ENCODE measurements around the gene HOXA7.

HOXA7 gene

DNA sequence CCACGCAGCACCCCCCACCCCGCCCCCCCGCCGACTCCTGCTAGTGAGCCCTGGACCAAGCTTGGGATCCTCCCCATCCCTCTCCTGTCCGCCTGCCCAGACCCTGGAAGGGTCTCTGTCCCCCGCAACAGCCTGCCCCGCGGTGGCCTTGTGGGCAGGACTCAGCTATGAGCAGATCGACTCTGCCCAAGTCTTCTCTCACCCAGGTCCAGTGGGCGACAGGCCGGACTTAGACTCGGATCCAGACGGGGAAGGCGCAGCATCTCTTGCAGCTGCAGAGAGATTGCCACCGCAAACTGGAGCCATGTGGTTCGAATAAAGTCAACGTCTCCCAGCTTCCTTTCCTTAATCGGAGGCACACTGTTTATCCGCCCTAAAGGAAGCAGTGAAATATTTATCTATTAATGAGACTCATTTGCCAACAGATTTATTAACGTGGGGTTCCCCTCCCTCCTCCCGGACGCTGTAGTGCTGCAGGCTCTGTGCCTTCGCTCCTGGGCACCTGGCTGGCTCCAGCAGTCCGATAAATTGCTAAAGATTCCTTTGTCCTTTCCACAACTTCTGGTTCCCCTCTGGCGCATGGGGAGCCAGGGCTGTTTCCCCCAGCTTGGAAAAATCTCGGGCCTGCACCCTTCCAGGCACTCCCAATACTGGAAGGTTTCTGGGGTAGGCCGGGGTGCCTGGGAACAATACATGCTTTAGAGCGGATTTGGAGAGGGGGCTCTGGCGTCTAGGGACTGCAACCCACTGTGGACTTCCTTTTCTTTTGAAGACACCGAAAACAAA lies 634 bp upstream of the HOXA7 start:
- peaks cover 100% of the 10 kb centered on the region for H3K27me3 ChIP-seq (ENCODE audit: control insufficient read depth, insufficient read depth, low read length, poor library complexity, severe bottlenecking)
- H3K36me3 ChIP-seq (ENCODE audit: control insufficient read depth, insufficient read depth, low read length), result no peaks in the 10 kb centered on the region
- no peak overlapping the region for H3K27ac ChIP-seq (ENCODE audit: insufficient read depth, low read depth, low read length, poor library complexity, severe bottlenecking)
- no peak overlapping the region for H3K4me3 ChIP-seq (ENCODE audit: insufficient read depth, low read depth, low read length)
- H3K4me1 ChIP-seq (ENCODE audit: control insufficient read depth, insufficient read depth, low read length), result no peaks in the 10 kb centered on the region
- H3K9me3 ChIP-seq (ENCODE audit: control insufficient read depth, low read length), result no peaks in the 10 kb centered on the region
- 39 to 44% methylated on average over 30 of the region's 30 CpGs for WGBS, 2 experiments

DNA sequence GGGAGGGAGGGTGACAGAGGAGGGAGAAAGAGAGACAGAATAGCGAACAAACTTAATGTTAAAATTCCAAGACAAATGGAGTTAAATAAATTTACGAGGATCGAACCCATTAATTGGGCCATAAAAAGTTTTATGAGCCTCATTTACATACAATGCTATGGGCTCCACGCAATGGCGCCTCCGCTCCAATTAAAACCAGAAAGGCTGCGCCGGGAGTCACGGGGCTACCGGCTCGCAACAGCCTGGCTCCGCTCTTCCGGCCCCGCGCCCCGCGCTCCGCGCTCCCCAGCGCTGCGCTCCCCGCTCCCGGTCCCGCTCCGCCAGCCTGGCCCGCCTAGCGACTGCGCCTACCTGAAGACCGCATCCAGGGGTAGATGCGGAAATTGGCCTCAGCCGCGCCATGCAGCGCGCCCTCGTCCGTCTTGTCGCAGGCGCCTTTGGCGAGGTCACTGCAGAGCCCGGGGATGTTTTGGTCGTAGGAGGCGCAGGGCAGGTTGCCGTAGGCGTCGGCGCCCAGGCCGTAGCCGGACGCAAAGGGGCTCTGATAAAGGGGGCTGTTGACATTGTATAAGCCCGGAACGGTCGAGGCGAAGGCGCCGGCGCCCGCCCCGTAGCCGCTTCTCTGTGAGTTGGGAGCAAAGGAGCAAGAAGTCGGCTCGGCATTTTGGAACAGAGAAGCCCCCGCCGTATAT lies 513 bp downstream of the HOXA7 start:
- 8 to 9% methylated on average over 63 of the region's 63 CpGs for WGBS, 2 experiments
- H3K4me1 ChIP-seq (ENCODE audit: control insufficient read depth, insufficient read depth, low read length), result peaks cover 5% of the 10 kb centered on the region
- peaks cover 100% of the 10 kb centered on the region for H3K27me3 ChIP-seq (ENCODE audit: control insufficient read depth, insufficient read depth, low read length, poor library complexity, severe bottlenecking)
- no peaks in the 10 kb centered on the region for H3K36me3 ChIP-seq (ENCODE audit: control insufficient read depth, insufficient read depth, low read length)
- no peak overlapping the region for H3K27ac ChIP-seq (ENCODE audit: insufficient read depth, low read depth, low read length, poor library complexity, severe bottlenecking)
- H3K4me3 ChIP-seq (ENCODE audit: insufficient read depth, low read depth, low read length), result no peak overlapping the region
- H3K9me3 ChIP-seq (ENCODE audit: control insufficient read depth, low read length), result no peaks in the 10 kb centered on the region

DNA sequence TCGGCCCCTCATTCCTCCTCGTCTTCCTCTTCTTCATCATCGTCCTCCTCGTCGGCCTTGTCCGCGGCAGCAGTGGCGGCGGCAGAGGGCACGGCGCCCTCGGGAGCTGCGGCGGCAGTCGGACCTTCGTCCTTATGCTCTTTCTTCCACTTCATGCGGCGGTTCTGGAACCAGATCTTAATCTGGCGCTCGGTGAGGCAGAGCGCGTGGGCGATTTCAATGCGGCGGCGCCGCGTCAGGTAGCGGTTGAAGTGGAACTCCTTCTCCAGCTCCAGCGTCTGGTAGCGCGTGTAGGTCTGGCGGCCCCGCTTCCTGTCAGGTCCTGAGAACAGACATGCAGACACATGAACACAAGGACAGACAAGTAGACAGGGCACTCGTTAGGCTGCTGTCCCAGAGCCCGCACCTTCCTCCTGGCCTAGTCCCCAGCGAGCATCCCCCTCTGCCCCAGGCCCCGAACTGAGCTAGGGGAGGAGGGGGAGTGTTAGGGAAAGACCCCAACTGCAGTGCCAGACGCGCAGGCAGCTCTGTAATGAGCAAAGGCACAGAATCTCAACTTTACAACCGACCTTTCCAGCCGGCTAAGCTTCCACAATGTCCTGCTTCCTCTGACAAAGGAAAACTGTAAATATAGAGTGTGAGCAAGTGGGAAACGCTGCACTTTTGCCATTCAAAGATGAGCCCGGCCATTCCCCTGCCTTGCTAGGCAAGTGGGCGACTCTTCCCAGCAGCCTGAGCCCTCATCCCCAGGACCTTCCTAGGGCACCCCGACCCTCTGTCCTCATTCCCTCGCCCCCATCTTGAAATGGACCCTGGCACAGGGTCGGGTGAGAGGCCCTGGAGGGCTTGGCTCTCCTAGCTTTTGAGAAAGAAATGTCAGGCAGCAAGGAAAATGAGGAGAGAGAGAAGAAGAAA lies 1.3 kb downstream of the HOXA7 start:
- no peaks in the 10 kb centered on the region for H3K36me3 ChIP-seq (ENCODE audit: control insufficient read depth, insufficient read depth, low read length)
- H3K27ac ChIP-seq (ENCODE audit: insufficient read depth, low read depth, low read length, poor library complexity, severe bottlenecking), result no peak overlapping the region
- H3K9me3 ChIP-seq (ENCODE audit: control insufficient read depth, low read length), result no peaks in the 10 kb centered on the region
- H3K27me3 ChIP-seq (ENCODE audit: control insufficient read depth, insufficient read depth, low read length, poor library complexity, severe bottlenecking), result peaks cover 100% of the 10 kb centered on the region
- WGBS, 2 experiments, result 15 to 16% methylated on average over 48 of the region's 48 CpGs
- peaks cover 5% of the 10 kb centered on the region for H3K4me1 ChIP-seq (ENCODE audit: control insufficient read depth, insufficient read depth, low read length)
- H3K4me3 ChIP-seq (ENCODE audit: insufficient read depth, low read depth, low read length), result no peak overlapping the region

DNA sequence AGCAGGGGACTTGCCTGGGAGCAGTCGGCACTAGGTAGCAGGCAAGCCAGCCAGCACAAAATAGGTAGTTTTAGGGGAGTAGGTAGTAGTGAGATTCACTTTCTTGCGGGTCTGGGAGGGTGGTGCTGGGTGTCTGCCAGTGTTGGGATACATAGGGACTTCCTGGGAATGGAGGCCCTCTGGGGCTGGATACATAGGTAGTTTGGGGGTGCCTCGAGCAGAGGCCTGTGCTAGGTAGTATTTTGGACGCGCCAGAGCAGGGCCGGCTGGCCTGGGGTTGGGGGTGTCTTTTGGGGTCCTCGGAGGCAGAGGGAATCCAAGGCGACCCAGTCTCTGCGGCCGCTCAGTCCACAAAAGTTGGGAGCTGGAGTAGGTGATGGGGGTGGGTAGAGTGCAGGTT lies 2.1 kb downstream of the HOXA7 start:
- H3K9me3 ChIP-seq (ENCODE audit: control insufficient read depth, low read length), result no peaks in the 10 kb centered on the region
- peaks cover 5% of the 10 kb centered on the region for H3K4me1 ChIP-seq (ENCODE audit: control insufficient read depth, insufficient read depth, low read length)
- H3K27me3 ChIP-seq (ENCODE audit: control insufficient read depth, insufficient read depth, low read length, poor library complexity, severe bottlenecking), result peaks cover 100% of the 10 kb centered on the region
- no peak overlapping the region for H3K27ac ChIP-seq (ENCODE audit: insufficient read depth, low read depth, low read length, poor library complexity, severe bottlenecking)
- H3K36me3 ChIP-seq (ENCODE audit: control insufficient read depth, insufficient read depth, low read length), result no peaks in the 10 kb centered on the region
- no peak overlapping the region for H3K4me3 ChIP-seq (ENCODE audit: insufficient read depth, low read depth, low read length)
- WGBS, 2 experiments, result 42 to 43% methylated on average over 10 of the region's 10 CpGs

DNA sequence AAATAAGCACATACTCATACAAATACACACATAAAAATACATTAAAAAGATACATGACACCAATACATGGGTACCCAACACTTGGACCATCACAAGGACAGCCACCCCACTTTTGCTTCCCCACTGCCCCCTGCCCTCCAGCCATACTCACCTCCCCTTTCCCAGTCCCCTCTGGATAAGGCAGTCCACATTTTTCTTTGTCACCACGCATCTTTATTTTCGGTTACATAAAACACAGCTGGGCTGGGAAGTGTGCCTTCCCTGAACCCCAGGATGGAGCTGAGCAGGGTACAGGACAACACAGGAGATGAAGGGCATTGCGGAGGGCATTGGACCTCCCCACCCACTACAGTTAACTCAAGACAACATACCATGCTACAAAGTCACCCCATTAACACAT lies 2.9 kb downstream of the HOXA7 start:
- Histone ChIP-seq H3K9me3 (ENCODE audit: control insufficient read depth, low read length) (no peaks in the 10 kb centered on the region), H3K27ac (ENCODE audit: insufficient read depth, low read depth, low read length, poor library complexity, severe bottlenecking) (no peak overlapping the region), H3K27me3 (ENCODE audit: control insufficient read depth, insufficient read depth, low read length, poor library complexity, severe bottlenecking) (peaks cover 100% of the 10 kb centered on the region), H3K4me1 (ENCODE audit: control insufficient read depth, insufficient read depth, low read length) (peaks cover 5% of the 10 kb centered on the region), H3K4me3 (ENCODE audit: insufficient read depth, low read depth, low read length) (no peak overlapping the region), H3K36me3 (ENCODE audit: control insufficient read depth, insufficient read depth, low read length) (no peaks in the 10 kb centered on the region)
- WGBS, 2 experiments, result 38 to 44% methylated on average over 3 of the region's 3 CpGs

DNA sequence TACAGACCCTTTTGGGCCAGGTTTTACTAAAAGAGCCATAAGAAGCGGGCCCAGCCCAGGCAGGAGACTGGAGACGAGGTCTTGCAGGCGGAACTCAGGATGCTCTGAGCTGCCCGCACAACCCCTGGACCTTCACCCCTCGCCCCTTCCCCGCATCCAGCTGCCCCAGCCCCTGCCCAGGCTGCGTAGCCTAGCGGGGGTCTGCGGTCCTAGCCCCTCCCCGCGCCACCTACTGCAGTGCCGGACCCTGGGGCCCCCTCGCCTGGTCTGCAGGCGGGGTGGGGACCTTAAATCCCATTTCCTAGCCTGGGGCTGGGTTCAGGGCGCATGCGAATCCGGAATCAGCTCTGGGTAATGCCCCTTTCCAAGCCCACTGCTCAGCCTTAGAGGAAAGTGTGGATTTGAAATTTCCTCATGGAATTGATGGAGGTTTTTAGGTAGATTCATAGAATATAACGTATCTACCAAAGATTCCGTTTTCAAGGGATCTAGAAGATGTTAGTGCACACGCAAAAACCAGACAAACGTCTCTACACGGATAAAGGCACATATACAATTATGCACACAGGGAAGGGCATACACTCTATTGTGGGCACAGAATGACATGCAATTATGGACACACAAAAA lies 3.5 kb downstream of the HOXA7 start:
- peaks cover 100% of the 10 kb centered on the region for H3K27me3 ChIP-seq (ENCODE audit: control insufficient read depth, insufficient read depth, low read length, poor library complexity, severe bottlenecking)
- no peak overlapping the region for H3K4me3 ChIP-seq (ENCODE audit: insufficient read depth, low read depth, low read length)
- H3K36me3 ChIP-seq (ENCODE audit: control insufficient read depth, insufficient read depth, low read length), result no peaks in the 10 kb centered on the region
- H3K9me3 ChIP-seq (ENCODE audit: control insufficient read depth, low read length), result no peaks in the 10 kb centered on the region
- WGBS, 2 experiments, result 21 to 26% methylated on average over 22 of the region's 22 CpGs
- no peak overlapping the region for H3K27ac ChIP-seq (ENCODE audit: insufficient read depth, low read depth, low read length, poor library complexity, severe bottlenecking)
- peaks cover 5% of the 10 kb centered on the region for H3K4me1 ChIP-seq (ENCODE audit: control insufficient read depth, insufficient read depth, low read length)

DNA sequence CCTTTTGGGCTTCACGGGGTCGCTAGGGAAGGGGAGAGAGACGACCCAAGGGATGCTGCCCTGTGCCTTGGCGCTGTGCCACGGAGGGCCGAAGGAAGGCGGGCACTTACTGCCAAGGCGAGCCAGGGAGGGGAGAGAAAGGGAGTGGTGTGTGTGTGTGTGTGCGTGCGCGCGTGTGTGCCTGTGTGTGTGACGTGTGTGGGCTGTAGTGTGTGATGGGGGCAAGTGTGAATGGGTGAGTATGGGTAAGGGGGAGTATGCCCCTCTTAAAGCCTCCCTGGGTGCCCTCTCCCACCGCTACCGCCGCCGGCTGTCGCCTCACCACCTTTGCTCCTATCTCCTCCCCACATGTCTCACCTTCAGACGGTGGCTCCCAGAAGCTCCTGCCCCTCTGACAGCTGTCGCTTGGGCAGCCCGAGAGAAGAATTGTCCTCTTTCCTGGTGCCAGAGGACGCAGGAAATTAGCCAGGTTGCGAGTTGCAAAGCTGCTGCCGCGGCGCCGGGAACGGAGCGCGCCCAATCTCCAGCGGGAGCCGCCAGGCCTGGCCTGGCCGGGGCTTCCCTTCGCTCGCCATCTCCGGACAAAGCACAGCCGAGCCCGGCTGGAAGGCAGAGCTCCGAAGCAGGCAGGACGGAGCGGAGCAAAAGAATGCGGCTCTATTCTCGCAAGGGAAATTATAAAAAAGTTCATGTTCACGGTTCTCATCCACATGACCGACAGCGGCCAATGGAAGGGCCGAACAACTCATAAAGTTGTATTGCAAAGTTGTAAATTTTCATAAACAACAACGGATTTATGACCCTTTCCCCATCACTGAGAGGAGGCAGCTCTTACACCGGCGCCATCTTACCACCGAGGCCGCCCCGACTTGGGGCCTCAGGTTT lies 4.3 kb downstream of the HOXA7 start, which contains the start of gene HOXA3:
HOXA3 (minus strand) TSS at position 653 of the 885 bp plus-strand sequence. CDS start 41,943 bp downstream, outside the sequence.
- 9% methylated on average over 53 of the region's 53 CpGs for WGBS, 2 experiments

DNA sequence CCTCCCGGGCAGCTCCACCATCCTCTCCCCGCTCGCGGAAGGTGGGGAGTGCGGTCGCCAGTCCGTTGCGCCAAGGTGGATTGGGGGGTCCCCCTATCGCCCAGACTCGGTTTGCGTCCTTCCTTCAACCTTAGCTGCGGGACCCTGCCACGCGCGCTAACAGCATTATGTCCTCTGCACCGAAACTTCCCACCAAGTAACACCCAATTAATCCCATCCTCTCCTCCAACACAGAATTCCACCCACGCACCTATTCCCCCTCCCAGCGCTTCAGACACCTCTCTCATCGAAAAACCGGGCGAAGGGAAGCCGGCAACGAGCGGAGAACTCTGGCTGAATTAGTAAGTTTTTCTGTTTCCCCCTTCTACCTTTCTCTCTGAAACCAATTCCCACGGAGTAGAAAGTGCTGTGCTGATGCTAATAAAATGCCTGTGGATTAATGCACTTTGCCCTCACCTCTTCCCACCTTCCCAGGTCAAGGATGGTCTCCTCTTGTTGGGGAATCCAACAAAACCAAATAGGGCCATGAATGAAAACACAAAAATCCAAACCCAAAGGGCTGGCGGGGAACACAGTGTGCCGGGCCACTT lies 5.0 kb downstream of the HOXA7 start:
- H3K27ac ChIP-seq (ENCODE audit: insufficient read depth, low read depth, low read length, poor library complexity, severe bottlenecking), result no peak overlapping the region
- no peak overlapping the region for H3K4me3 ChIP-seq (ENCODE audit: insufficient read depth, low read depth, low read length)
- H3K4me1 ChIP-seq (ENCODE audit: control insufficient read depth, insufficient read depth, low read length), result peaks cover 5% of the 10 kb centered on the region
- 6 to 8% methylated on average over 26 to 27 of the region's 27 CpGs for WGBS, 2 experiments
- H3K9me3 ChIP-seq (ENCODE audit: control insufficient read depth, low read length), result no peaks in the 10 kb centered on the region
- H3K27me3 ChIP-seq (ENCODE audit: control insufficient read depth, insufficient read depth, low read length, poor library complexity, severe bottlenecking), result peaks cover 100% of the 10 kb centered on the region
- H3K36me3 ChIP-seq (ENCODE audit: control insufficient read depth, insufficient read depth, low read length), result no peaks in the 10 kb centered on the region

More for the DNA sequence above, 4.3 kb downstream of the HOXA7 start, which contains the start of gene HOXA3:
- H3K27ac ChIP-seq (ENCODE audit: insufficient read depth, low read depth, low read length, poor library complexity, severe bottlenecking), result no peak within 1 kb of the TSS
- peaks cover 100% of the 10 kb centered on the region for H3K27me3 ChIP-seq (ENCODE audit: control insufficient read depth, insufficient read depth, low read length, poor library complexity, severe bottlenecking)
- no peaks in the 10 kb centered on the region for H3K36me3 ChIP-seq (ENCODE audit: control insufficient read depth, insufficient read depth, low read length)
- peaks cover 5% of the 10 kb centered on the region for H3K4me1 ChIP-seq (ENCODE audit: control insufficient read depth, insufficient read depth, low read length)
- no peaks in the 10 kb centered on the region for H3K9me3 ChIP-seq (ENCODE audit: control insufficient read depth, low read length)
- H3K4me3 ChIP-seq (ENCODE audit: insufficient read depth, low read depth, low read length), result no peak within 1 kb of the TSS
